GM12878 (cell line): ENCODE results near the gene PITPNC1.

Source experiments
- KDM1A ChIP-seq: fragments of 200-600 bp; sonication (generic); IDR thresholded peaks from 2 replicates; pipeline ENCODE4 v1.6.1; 2016; ENCODE audit warnings: borderline replicate concordance
- RAD51 ChIP-seq: fragments of 450-650 bp; IDR thresholded peaks from 2 replicates; pipeline ENCODE4 v1.6.1; 2016; ENCODE audit warnings: moderate library complexity, mild to moderate bottlenecking, inconsistent platforms
- SMAD1 ChIP-seq: fragments of 450-650 bp; IDR thresholded peaks from 2 replicates; pipeline ENCODE4 v1.6.1; 2018; ENCODE audit warnings: mild to moderate bottlenecking, low read depth; ENCODE audit not compliant: partially characterized antibody
- TF ChIP-seq, protein P1 (sequence below), 3 experiments: IDR thresholded peaks in 2 of 3; conservative IDR thresholded peaks in 1 of 3; 2 replicates each; pipeline ENCODE4 v1.5.1; 2011; ENCODE audit warnings: low read depth in 3 of 3, low read length in 3 of 3, mild to moderate bottlenecking in 3 of 3, control low read depth in 2 of 3, moderate library complexity in 2 of 3, inconsistent platforms in 1 of 3, mixed read lengths in 1 of 3; ENCODE audit not compliant: control insufficient read depth in 2 of 3, insufficient read depth in 1 of 3; ENCODE audit errors: extremely low read depth in 1 of 3
- TF ChIP-seq, protein P2 (sequence below): IDR thresholded peaks from 2 replicates; pipeline ENCODE4 v1.6.1; 2012; ENCODE audit warnings: low read depth, low read length, improper control_type of control experiment

- TF ChIP-seq, protein P1, sequence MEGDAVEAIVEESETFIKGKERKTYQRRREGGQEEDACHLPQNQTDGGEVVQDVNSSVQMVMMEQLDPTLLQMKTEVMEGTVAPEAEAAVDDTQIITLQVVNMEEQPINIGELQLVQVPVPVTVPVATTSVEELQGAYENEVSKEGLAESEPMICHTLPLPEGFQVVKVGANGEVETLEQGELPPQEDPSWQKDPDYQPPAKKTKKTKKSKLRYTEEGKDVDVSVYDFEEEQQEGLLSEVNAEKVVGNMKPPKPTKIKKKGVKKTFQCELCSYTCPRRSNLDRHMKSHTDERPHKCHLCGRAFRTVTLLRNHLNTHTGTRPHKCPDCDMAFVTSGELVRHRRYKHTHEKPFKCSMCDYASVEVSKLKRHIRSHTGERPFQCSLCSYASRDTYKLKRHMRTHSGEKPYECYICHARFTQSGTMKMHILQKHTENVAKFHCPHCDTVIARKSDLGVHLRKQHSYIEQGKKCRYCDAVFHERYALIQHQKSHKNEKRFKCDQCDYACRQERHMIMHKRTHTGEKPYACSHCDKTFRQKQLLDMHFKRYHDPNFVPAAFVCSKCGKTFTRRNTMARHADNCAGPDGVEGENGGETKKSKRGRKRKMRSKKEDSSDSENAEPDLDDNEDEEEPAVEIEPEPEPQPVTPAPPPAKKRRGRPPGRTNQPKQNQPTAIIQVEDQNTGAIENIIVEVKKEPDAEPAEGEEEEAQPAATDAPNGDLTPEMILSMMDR (IDR thresholded peaks at IDR 0.05 in 2 of 3, conservative IDR thresholded peaks at IDR 0.05 in 1 of 3; ENCODE audit: control insufficient read depth in 2 of 3, extremely low read depth in 1 of 3, insufficient read depth in 1 of 3, low read depth in 3 of 3, low read length in 3 of 3), result no peak
- TF ChIP-seq, protein P2, sequence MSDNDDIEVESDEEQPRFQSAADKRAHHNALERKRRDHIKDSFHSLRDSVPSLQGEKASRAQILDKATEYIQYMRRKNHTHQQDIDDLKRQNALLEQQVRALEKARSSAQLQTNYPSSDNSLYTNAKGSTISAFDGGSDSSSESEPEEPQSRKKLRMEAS, result no peak
- TF ChIP-seq KDM1A, result no peak
- TF ChIP-seq RAD51, result no peak
- no peak for TF ChIP-seq SMAD1
These were observed 107.2 kb downstream of the PITPNC1 start for GRCh38 chr17:67484261-67484660.
